PC-3 (cell line): Measurements from ENCODE around the gene IMP3.

ENCODE experiments used
- CTCF ChIP-seq: fragments of 300-600 bp; sonication (generic); conservative IDR thresholded peaks from 2 replicates; pipeline ENCODE4 v1.5.1; 2017; ENCODE audit warnings: antibody characterized with exemption, low read depth, mild to moderate bottlenecking, low read length
- EZH2 ChIP-seq: fragments of 300-600 bp; sonication (generic); IDR thresholded peaks from one replicate; pipeline ENCODE4 v1.6.1; 2017; ENCODE audit warnings: antibody characterized with exemption, mild to moderate bottlenecking, low read length; ENCODE audit not compliant: unreplicated experiment
- EZH2phosphoT487 ChIP-seq: fragments of 300-600 bp; sonication (generic); IDR thresholded peaks from 2 replicates; pipeline ENCODE4 v1.6.1; 2018; ENCODE audit warnings: mild to moderate bottlenecking, antibody characterized with exemption, low read length, borderline replicate concordance

- 0 out of 2 replicates have a peak, but pooled peaks have one; percentile 1 for TF ChIP-seq CTCF
- TF ChIP-seq EZH2phosphoT487 = no peak
- TF ChIP-seq EZH2 = no peak
These were observed 1.1 kb upstream of the IMP3 start for GRCh38 chr15:75641179-75641503.
